ENCODE results near the gene RET.

RET gene

DNA sequence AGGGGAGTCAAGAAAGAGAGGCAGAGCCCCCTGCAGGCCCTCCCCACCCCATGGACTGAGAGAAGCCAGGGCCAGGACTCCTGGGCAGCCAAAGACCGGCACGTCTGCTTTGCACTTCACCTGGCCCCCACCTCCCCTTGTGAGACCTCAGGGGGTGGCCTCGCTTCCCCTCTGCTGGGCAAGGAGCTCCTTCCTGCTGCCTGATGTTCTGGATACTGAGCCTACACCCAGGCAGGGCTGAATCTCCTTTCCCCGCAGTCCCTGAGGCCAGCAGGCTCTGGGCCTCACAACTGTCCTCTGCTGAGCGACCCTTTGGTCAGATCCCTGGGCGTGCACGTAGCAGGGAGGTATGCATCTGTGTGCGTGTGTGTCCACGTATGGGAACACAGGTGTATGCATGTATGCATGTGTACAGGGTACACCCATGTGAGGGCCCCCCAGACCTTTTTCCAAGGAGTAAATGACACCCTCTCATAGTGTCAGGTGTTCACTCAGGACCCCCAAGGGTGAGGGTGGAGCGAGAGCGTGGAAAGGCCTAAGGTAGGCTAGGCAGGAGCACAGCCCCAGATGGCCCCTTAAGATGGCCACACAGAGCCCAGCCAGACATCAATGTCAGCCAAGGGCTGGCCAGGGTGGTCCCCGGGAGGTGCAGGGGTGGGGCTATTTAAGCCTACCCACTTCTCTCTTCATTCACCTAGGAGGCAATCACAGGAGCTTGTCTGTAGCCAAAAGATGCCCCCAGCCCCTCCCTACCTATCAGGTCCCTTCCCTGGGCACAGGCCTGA lies 1.9 kb upstream of the RET start:
- Histone ChIP-seq H3K27me3 (replicated peaks; ENCODE audit: control insufficient read depth, insufficient read depth, low read length) (peaks cover 45% of the 10 kb centered on the region), H3K4me3 (ENCODE audit: low read length) (no peak overlapping the region), H3K9me3 (ENCODE audit: control insufficient read depth, low read length) (no peaks in the 10 kb centered on the region), H3K4me1 (ENCODE audit: control insufficient read depth, insufficient read depth, low read length) (no peaks in the 10 kb centered on the region), H3K9ac (ENCODE audit: low read length) (no peak overlapping the region), H3K36me3 (ENCODE audit: control insufficient read depth, insufficient read depth, low read length, severe bottlenecking) (no peaks in the 10 kb centered on the region)
- DNase-seq (ENCODE audit: low read depth): no peak

DNA sequence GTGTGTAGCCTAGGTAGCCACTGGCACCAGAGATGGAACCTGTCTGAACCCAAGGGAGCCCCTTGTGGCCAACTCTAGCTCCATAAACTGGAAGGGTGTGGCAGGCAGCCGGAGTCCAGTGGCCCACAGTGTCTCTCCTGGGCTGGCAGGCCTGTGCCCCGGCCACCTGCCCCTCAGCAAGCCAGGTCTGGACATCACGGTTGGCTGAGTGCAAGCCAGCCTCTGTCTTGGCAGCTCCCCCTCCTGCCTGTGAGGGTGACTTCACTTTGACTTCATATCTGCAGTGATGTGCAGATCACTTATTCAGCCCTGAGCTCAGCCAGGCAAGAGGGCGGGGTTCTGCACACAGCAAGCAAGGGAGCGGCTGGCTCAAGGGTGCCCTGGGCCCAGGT lies 1.3 kb upstream of the RET start:
- H3K4me3 ChIP-seq (ENCODE audit: low read length): no peak overlapping the region
- H3K9me3 ChIP-seq (ENCODE audit: control insufficient read depth, low read length): no peaks in the 10 kb centered on the region
- H3K4me1 ChIP-seq (ENCODE audit: control insufficient read depth, insufficient read depth, low read length): no peaks in the 10 kb centered on the region
- H3K9ac ChIP-seq (ENCODE audit: low read length): no peak overlapping the region
- peaks cover 50% of the 10 kb centered on the region for H3K27me3 ChIP-seq (replicated peaks; ENCODE audit: control insufficient read depth, insufficient read depth, low read length)
- no peak for DNase-seq (ENCODE audit: low read depth)
- H3K36me3 ChIP-seq (ENCODE audit: control insufficient read depth, insufficient read depth, low read length, severe bottlenecking): no peaks in the 10 kb centered on the region

DNA sequence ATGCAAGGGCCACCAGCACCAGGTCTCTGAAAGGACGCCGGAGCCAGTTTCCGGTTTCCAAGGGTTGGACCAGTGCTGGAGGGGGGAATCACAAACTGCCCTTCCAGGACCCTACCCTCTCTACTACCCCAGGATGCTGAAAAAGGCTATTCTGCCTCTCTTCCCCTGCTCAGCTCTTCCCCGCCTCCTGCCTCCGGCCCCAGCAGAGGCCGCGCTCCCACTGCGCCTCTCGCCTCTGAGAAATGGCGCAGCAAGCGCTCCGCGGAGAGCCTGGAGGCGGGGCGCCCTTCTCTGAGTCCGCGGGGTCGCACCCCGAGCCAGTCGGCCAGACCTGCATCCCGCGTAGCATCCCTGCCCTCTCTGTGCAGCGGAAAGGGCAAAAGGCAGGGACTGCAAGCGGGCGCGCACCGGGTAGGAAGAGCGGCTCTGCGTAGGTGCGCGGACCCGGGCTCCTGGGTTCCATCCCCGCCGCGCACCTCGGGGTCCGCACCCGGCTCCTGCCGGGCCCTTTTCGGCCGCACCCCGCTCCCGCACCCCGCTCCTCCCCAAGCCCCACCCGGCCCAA lies 476 bp upstream of the RET start:
- Histone ChIP-seq H3K27me3 (replicated peaks; ENCODE audit: control insufficient read depth, insufficient read depth, low read length) (peaks cover 52% of the 10 kb centered on the region), H3K36me3 (ENCODE audit: control insufficient read depth, insufficient read depth, low read length, severe bottlenecking) (no peaks in the 10 kb centered on the region), H3K4me1 (ENCODE audit: control insufficient read depth, insufficient read depth, low read length) (no peaks in the 10 kb centered on the region), H3K4me3 (ENCODE audit: low read length) (no peak overlapping the region), H3K9ac (ENCODE audit: low read length) (no peak overlapping the region), H3K9me3 (ENCODE audit: control insufficient read depth, low read length) (no peaks in the 10 kb centered on the region)
- no peak for DNase-seq (ENCODE audit: low read depth)

DNA sequence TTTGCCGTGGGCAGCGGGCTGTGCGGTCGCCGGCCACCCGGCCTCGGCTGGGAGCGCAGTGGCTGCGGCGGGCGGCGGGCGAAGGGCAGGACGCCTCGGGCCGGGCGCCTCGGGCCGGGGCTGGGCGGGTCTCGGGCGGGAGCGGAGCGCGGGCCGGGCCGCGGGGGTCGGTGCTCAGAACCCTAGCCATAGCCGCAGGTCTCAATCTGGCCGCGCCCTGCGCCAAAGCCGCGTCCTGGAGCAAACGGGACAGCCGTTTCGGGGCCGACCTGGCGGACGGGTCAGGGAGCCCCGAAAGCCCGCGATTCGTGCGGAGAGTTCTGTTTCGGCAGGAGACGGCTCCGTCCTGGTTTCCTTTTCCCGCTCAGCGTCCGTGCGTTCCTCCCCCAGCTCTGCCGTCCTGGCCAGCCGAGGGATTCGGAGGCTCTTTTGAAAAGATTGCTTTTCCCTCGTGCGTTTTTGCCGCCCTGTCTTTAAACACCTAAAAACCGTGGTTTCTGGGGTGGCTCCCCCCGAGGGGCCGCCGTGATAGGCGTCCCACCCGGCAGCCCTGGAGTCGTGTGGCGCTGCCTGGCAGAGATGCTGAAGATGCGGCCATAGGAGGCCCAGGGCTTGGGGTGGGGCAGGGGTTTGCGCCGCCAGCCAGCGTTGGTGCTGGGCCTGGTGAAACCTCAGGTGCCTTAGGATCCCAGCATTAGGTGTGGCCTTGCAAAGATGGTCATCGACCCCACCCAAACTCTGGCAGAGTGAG lies 727 bp downstream of the RET start:
- H3K4me3 ChIP-seq (ENCODE audit: low read length): peak overlapping the region; percentile 41
- no peaks in the 10 kb centered on the region for H3K9me3 ChIP-seq (ENCODE audit: control insufficient read depth, low read length)
- peak; percentile 8 for DNase-seq (ENCODE audit: low read depth)
- H3K36me3 ChIP-seq (ENCODE audit: control insufficient read depth, insufficient read depth, low read length, severe bottlenecking): no peaks in the 10 kb centered on the region
- H3K9ac ChIP-seq (ENCODE audit: low read length): no peak overlapping the region
- no peaks in the 10 kb centered on the region for H3K4me1 ChIP-seq (ENCODE audit: control insufficient read depth, insufficient read depth, low read length)
- H3K27me3 ChIP-seq (replicated peaks; ENCODE audit: control insufficient read depth, insufficient read depth, low read length): peaks cover 56% of the 10 kb centered on the region

DNA sequence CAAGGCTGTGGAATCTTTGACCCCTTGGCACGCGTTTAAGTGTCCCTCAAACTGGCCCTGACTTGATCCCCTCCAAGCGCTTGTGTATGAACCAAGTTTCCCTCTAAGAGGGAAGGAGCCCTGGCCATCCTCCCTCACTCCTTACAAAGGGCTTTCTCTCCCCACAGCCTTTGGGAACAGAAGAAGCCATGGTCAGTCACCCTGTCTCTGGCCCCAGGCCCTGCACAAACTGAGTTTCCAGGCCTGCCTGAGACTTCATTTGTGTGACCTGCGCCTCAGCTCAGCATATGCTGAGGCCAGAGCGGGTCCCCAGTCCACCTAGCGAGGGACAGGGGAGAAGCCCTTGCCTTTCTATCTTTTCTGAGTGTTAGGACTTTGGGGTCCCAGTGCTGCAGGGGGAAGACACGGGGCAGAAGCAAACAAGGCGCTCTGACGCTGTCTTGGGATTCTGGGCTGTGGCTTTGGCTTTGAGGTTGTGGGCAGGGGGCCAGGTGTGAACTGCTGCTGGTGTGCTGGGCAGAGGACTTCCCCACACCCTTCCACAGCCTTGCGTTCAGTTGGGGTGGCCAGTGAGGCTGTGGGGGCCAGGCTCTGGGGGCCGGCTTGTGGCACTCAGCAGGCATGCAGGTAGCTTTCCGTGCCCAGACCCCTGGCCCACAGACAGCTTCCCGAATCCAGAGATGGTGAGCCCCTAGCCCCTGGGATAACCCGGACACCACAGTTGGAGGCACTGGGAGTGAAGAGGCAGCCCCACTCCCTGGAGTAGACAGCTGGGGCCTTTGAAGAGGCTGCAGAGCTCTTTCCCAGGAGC lies 1.5 kb downstream of the RET start:
- no peak for DNase-seq (ENCODE audit: low read depth)
- H3K4me1 ChIP-seq (ENCODE audit: control insufficient read depth, insufficient read depth, low read length): no peaks in the 10 kb centered on the region
- H3K27me3 ChIP-seq (replicated peaks; ENCODE audit: control insufficient read depth, insufficient read depth, low read length): peaks cover 58% of the 10 kb centered on the region
- no peaks in the 10 kb centered on the region for H3K9me3 ChIP-seq (ENCODE audit: control insufficient read depth, low read length)
- no peak overlapping the region for H3K9ac ChIP-seq (ENCODE audit: low read length)
- H3K4me3 ChIP-seq (ENCODE audit: low read length): no peak overlapping the region
- H3K36me3 ChIP-seq (ENCODE audit: control insufficient read depth, insufficient read depth, low read length, severe bottlenecking): no peaks in the 10 kb centered on the region

DNA sequence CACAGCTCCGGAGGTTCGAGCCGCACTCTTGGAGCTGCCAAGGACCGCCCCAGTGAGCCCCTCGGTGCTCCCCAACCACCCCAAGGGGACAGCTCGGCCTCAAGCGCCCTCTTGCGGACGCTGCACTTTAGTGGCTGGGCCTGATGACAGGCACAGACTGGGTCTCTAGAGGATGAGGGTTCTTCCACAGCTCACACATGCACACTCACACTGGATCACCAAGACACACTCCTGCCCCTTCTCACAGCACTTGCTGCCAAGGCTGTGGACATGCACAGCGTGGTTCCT lies 2.1 kb downstream of the RET start:
- no peaks in the 10 kb centered on the region for H3K4me1 ChIP-seq (ENCODE audit: control insufficient read depth, insufficient read depth, low read length)
- peak; percentile 43 for DNase-seq (ENCODE audit: low read depth)
- peaks cover 56% of the 10 kb centered on the region for H3K27me3 ChIP-seq (replicated peaks; ENCODE audit: control insufficient read depth, insufficient read depth, low read length)

DNA sequence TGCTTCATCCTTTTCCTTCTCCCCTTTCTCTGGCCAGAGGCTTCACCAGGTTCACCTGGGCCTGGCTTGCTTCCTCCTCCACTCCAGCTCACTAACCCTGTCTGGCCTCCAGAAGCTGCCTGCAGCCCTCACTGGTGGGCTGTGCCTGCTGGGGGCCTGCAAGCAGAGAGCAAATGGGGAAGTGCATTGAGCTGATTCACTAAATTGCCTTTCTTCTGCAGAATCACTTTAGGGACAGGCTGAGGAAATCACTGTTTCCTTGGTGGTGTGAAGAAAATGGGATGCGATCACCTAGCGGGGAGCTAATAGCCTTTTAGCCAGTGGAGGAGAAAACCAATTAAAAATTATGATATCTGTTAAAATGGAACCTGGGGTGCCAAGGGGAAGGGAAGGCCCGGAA lies 3.0 kb downstream of the RET start:
- H3K27me3 ChIP-seq (replicated peaks; ENCODE audit: control insufficient read depth, insufficient read depth, low read length): peaks cover 53% of the 10 kb centered on the region
- H3K9me3 ChIP-seq (ENCODE audit: control insufficient read depth, low read length): no peaks in the 10 kb centered on the region
- H3K4me1 ChIP-seq (ENCODE audit: control insufficient read depth, insufficient read depth, low read length): no peaks in the 10 kb centered on the region
- no peak overlapping the region for H3K9ac ChIP-seq (ENCODE audit: low read length)
- DNase-seq (ENCODE audit: low read depth): no peak
- no peak overlapping the region for H3K4me3 ChIP-seq (ENCODE audit: low read length)
- H3K36me3 ChIP-seq (ENCODE audit: control insufficient read depth, insufficient read depth, low read length, severe bottlenecking): no peaks in the 10 kb centered on the region

More for the DNA sequence above, 2.1 kb downstream of the RET start:
- no peak overlapping the region for H3K9ac ChIP-seq (ENCODE audit: low read length)
- no peaks in the 10 kb centered on the region for H3K36me3 ChIP-seq (ENCODE audit: control insufficient read depth, insufficient read depth, low read length, severe bottlenecking)
- no peak overlapping the region for H3K4me3 ChIP-seq (ENCODE audit: low read length)
- no peaks in the 10 kb centered on the region for H3K9me3 ChIP-seq (ENCODE audit: control insufficient read depth, low read length)

DNA sequence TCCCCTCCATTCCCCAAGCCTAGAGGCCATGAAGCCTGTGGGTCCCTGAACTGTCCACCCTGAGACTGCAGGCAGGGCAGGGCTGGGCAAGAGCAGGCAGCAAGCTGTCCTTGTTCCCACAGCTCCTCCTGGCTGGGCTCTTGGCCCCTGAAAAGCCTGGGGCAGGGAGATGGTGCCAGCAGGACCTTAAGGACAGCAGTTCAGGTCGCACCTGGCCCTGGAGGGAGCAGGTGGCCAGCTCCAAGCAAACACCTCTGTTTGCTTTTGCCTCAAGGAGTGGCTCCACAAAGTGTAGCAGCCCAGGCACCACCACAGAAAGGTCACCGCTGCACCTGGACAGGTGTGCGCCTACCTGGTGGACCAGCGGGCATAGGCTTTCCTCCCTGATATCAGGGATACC lies 5.2 kb downstream of the RET start:
- H3K36me3 ChIP-seq (ENCODE audit: control insufficient read depth, insufficient read depth, low read length, severe bottlenecking): no peaks in the 10 kb centered on the region
- peaks cover 40% of the 10 kb centered on the region for H3K27me3 ChIP-seq (replicated peaks; ENCODE audit: control insufficient read depth, insufficient read depth, low read length)
- H3K9me3 ChIP-seq (ENCODE audit: control insufficient read depth, low read length): no peaks in the 10 kb centered on the region
- H3K4me1 ChIP-seq (ENCODE audit: control insufficient read depth, insufficient read depth, low read length): no peaks in the 10 kb centered on the region
- no peak for DNase-seq (ENCODE audit: low read depth)
- H3K4me3 ChIP-seq (ENCODE audit: low read length): no peak overlapping the region
- H3K9ac ChIP-seq (ENCODE audit: low read length): no peak overlapping the region

DNA sequence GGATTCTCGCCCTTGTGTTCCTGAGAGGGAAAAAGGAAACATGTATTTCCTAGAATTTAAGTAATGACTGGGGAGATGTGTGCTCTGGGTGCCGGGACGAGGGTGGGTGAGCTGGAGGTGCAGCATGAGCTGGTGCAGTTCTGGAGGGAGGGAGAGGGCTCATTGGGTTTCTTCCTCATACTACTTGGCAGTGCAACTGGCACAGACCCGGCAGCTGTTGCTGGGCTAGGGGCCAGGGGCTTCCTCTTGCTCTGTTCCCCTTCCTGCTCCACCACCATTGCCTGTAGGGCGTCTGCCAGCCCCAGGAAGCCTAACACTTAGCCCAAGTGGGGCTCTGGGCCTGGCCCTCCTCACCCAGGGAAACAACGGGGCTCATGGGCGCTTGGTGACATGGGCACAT lies 5.9 kb downstream of the RET start:
- H3K36me3 ChIP-seq (ENCODE audit: control insufficient read depth, insufficient read depth, low read length, severe bottlenecking): no peaks in the 10 kb centered on the region
- H3K9ac ChIP-seq (ENCODE audit: low read length): no peak overlapping the region
- no peaks in the 10 kb centered on the region for H3K4me1 ChIP-seq (ENCODE audit: control insufficient read depth, insufficient read depth, low read length)
- H3K9me3 ChIP-seq (ENCODE audit: control insufficient read depth, low read length): no peaks in the 10 kb centered on the region
- no peak for DNase-seq (ENCODE audit: low read depth)
- H3K4me3 ChIP-seq (ENCODE audit: low read length): no peak overlapping the region
- peaks cover 46% of the 10 kb centered on the region for H3K27me3 ChIP-seq (replicated peaks; ENCODE audit: control insufficient read depth, insufficient read depth, low read length)

DNA sequence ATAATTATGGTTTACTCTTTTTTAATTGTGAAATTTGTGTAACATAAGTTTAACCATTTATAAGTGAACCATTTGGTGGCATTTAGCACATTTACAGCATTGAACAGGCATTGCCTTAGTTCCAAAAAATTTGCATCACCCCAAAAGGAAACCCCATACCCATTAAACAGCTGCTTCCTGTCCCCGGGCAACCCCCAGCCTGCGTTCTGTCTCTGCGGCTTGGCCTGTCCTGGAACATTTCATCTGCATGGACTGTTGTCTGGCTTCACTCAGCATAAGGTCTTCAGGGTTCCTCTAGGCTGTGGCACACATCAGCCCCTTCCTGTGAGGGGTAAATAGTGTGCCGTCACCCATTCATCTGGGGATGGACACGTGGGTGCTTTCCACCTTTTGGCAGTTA lies 6.9 kb downstream of the RET start:
- H3K27me3 ChIP-seq (replicated peaks; ENCODE audit: control insufficient read depth, insufficient read depth, low read length): peaks cover 40% of the 10 kb centered on the region
- H3K4me1 ChIP-seq (ENCODE audit: control insufficient read depth, insufficient read depth, low read length): no peaks in the 10 kb centered on the region
- H3K36me3 ChIP-seq (ENCODE audit: control insufficient read depth, insufficient read depth, low read length, severe bottlenecking): no peaks in the 10 kb centered on the region
- no peak overlapping the region for H3K4me3 ChIP-seq (ENCODE audit: low read length)
- DNase-seq (ENCODE audit: low read depth): no peak
- no peaks in the 10 kb centered on the region for H3K9me3 ChIP-seq (ENCODE audit: control insufficient read depth, low read length)
- no peak overlapping the region for H3K9ac ChIP-seq (ENCODE audit: low read length)

DNA sequence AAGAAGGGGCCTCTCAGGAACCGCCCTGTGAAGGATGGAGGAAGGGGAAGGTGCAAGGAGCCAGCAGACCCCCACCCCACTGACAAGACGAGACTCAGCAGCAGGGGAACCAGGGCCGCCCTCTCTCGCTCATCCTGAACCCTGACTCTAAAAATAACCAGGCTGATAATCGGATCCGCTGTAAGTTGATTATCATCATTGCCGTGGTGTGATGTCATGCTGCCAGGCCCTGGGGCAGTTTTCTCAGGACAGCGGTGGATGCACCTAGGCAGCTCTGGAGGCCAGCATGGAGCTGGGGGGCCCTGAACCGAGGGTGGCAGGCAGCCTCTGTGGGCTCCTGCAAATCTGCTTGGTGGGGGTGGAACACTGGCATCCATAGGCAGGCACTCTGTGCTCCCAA lies 7.9 kb downstream of the RET start:
- no peaks in the 10 kb centered on the region for H3K36me3 ChIP-seq (ENCODE audit: control insufficient read depth, insufficient read depth, low read length, severe bottlenecking)
- no peak overlapping the region for H3K9ac ChIP-seq (ENCODE audit: low read length)
- no peak overlapping the region for H3K4me3 ChIP-seq (ENCODE audit: low read length)
- H3K27me3 ChIP-seq (replicated peaks; ENCODE audit: control insufficient read depth, insufficient read depth, low read length): peaks cover 41% of the 10 kb centered on the region
- H3K9me3 ChIP-seq (ENCODE audit: control insufficient read depth, low read length): no peaks in the 10 kb centered on the region
- H3K4me1 ChIP-seq (ENCODE audit: control insufficient read depth, insufficient read depth, low read length): no peaks in the 10 kb centered on the region
- DNase-seq (ENCODE audit: low read depth): no peak
